GM12878 (cell line): ENCODE data around the gene KDM4C. TPM values are rescaled to one million over a fixed set of nuclear protein-coding genes. Genes with fewer than 3 reads are reported as not detected.

ENCODE experiments used
- ATAC-seq: fragments of 200-7000 bp; cut with Tn5 transposase; 3 replicates; pipeline ENCODE4 v1.9.1; 2020; ENCODE audit warnings: mild to moderate bottlenecking, moderate library complexity
- BruUV-seq: library from RNA; stranded (reverse); fragments of 400-500 nt; replicated peaks from 2 replicates; lab custom pipeline; 2021; lab: Mats Ljungman, UMichigan
- CTCF ChIA-PET: fragments of 300-600 bp; sonication (Branson Sonifier 250); formaldehyde crosslinking; extraction: SDS; loops from one replicate; lab custom pipeline; 2021; ENCODE audit warnings: inconsistent platforms; lab: Yijun Ruan, JAX
- POLR2A ChIA-PET: fragments of 350-600 bp; formaldehyde crosslinking; extraction: SDS; loops from one replicate; lab custom pipeline; 2021; ENCODE audit warnings: inconsistent platforms; lab: Charles Lee
- RAD21 ChIA-PET: fragments of 300-600 bp; sonication (Branson Sonifier 250); formaldehyde crosslinking; loops from one replicate; lab custom pipeline; 2023; ENCODE audit warnings: antibody characterized with exemption; ENCODE audit not compliant: unreplicated experiment; lab: Charles Lee
- SMC1A ChIA-PET: fragments of 300-600 bp; sonication (Branson Sonifier 250); formaldehyde crosslinking; loops from one replicate; lab custom pipeline; 2023; ENCODE audit not compliant: unreplicated experiment, uncharacterized antibody; lab: Charles Lee
- DNase-seq: peaks from one replicate; pipeline ENCODE4 v3.0.0-alpha.2; 2011; ENCODE audit warnings: low read depth, low spot score
- FAIRE-seq: peaks from 3 replicates; lab custom pipeline; 2011; peaks lifted over from hg19 to GRCh38; lab: Jason Lieb, UNC
- H2AFZ ChIP-seq: 2 replicates; pipeline ENCODE4 v1.6.0; 2011; ENCODE audit warnings: low read depth, low read length, control low read depth; ENCODE audit not compliant: control insufficient read depth
- H3K27ac ChIP-seq: 2 replicates; pipeline ENCODE4 v1.5.1; 2011; ENCODE audit warnings: control low read depth; ENCODE audit not compliant: control insufficient read depth, insufficient read depth
- H3K27me3 ChIP-seq, 2 experiments: replicated peaks in 1 of 2; 2 replicates each; pipeline versions ENCODE4 v1.6.0 to v1.6.1; 2011; ENCODE audit warnings: low read length in 1 of 2; ENCODE audit not compliant: control insufficient read depth in 2 of 2, insufficient read depth in 2 of 2
- H3K36me3 ChIP-seq, 2 experiments: 2 replicates each; pipeline ENCODE4 v1.5.1; 2011; ENCODE audit warnings: low read length in 1 of 2; ENCODE audit not compliant: control insufficient read depth in 2 of 2, insufficient read depth in 2 of 2
- H3K4me1 ChIP-seq: 2 replicates; pipeline ENCODE4 v1.6.1; 2011; ENCODE audit warnings: mild to moderate bottlenecking, low read length, moderate library complexity, mixed read lengths; ENCODE audit not compliant: control insufficient read depth, insufficient read depth
- H3K4me2 ChIP-seq: 2 replicates; pipeline ENCODE4 v1.6.0; 2011; ENCODE audit warnings: control low read depth; ENCODE audit not compliant: control insufficient read depth, insufficient read depth
- H3K4me3 ChIP-seq: fragments of 200-600 bp; sonication (generic); 2 replicates; pipeline ENCODE4 v1.5.1; 2016
- H3K79me2 ChIP-seq: 2 replicates; pipeline ENCODE4 v1.6.0; 2011; ENCODE audit warnings: low read length; ENCODE audit not compliant: control insufficient read depth, insufficient read depth
- H3K9ac ChIP-seq: 2 replicates; pipeline ENCODE4 v1.8.0; 2011; ENCODE audit warnings: low read length, control low read depth, mixed read lengths; ENCODE audit not compliant: control insufficient read depth, insufficient read depth
- H3K9me3 ChIP-seq: replicated peaks from 3 replicates; pipeline ENCODE4 v1.5.1; 2011; ENCODE audit warnings: mild to moderate bottlenecking, low read length; ENCODE audit not compliant: control insufficient read depth, insufficient read depth
- H4K20me1 ChIP-seq: 2 replicates; pipeline ENCODE4 v1.6.0; 2011; ENCODE audit not compliant: control insufficient read depth, insufficient read depth
- CUX1 ChIP-seq: IDR thresholded peaks from 2 replicates; pipeline ENCODE4 v1.6.1; 2012; ENCODE audit warnings: improper control_type of control experiment, low read depth, low read length; ENCODE audit not compliant: insufficient replicate concordance
- GABPA ChIP-seq: IDR thresholded peaks from 2 replicates; pipeline ENCODE4 v1.6.1; 2014; ENCODE audit warnings: antibody characterized with exemption, low read depth, mild to moderate bottlenecking, inconsistent platforms
- HDAC2 ChIP-seq: fragments of 200-600 bp; sonication (generic); IDR thresholded peaks from 2 replicates; pipeline ENCODE4 v1.6.1; 2017
- PRDM15 ChIP-seq: fragments of 450-650 bp; formaldehyde crosslinking; IDR thresholded peaks from 2 replicates; pipeline ENCODE4 v1.4.0; 2020; ENCODE audit warnings: mild to moderate bottlenecking, moderate library complexity
- SMARCA5 ChIP-seq: fragments of 450-650 bp; IDR thresholded peaks from 2 replicates; pipeline ENCODE4 v1.6.1; 2017; ENCODE audit warnings: mild to moderate bottlenecking
- STAT3 ChIP-seq: IDR thresholded peaks from 2 replicates; pipeline ENCODE4 v1.6.1; 2011; ENCODE audit warnings: low read depth, low read length, improper control_type of control experiment
- SUPT20H ChIP-seq: IDR thresholded peaks from 2 replicates; pipeline ENCODE4 v1.6.1; 2011; ENCODE audit warnings: low read depth, mild to moderate bottlenecking, low read length, moderate library complexity, borderline replicate concordance; ENCODE audit not compliant: control insufficient read depth
- WGBS: methylation state at CpG from one replicate; pipeline ENCODE4 v1.1.6; 2016; ENCODE audit warnings: low lambda C conversion rate; ENCODE audit not compliant: insufficient replicate concordance, insufficient coverage; ENCODE audit errors: missing lambda C conversion rate; 5-methylcytosine and 5-hydroxymethylcytosine counted together
- in situ Hi-C: fragments of 300-500 bp; cut with MboI; formaldehyde crosslinking; loops from 9 replicates; pipeline ENCODE4 v1.14.3; 2018; ENCODE audit warnings: mixed read lengths
- intact Hi-C: fragments of 100-400 bp; cut with micrococcal nuclease; formaldehyde crosslinking; loops from one replicate; pipeline ENCODE4 v1.14.2; 2022; ENCODE audit not compliant: unreplicated experiment
- polyA plus RNA-seq, 11 experiments: library from polyadenylated mRNA; depleted of rRNA in 4 of 11; unstranded in 6 of 11; stranded (reverse) in 5 of 11; fragments of >200 nt; fragmentation: Nextera tagmentation in 4 of 11; fragmentation: Illumina TruSeq in 1 of 11; extraction: Ambion mirVana in 4 of 11; extraction: Trizol in 1 of 11; gene quantifications; 1 replicate in 1 of 11; 2 replicates in 10 of 11; pipeline versions ENCODE4 v1.2.1 to v1.2.3, GENCODE V29; 2011 to 2016; ENCODE audit warnings: inconsistent platforms in 2 of 11, missing spikeins in 2 of 11, low read depth in 1 of 11
- total RNA-seq, 4 experiments: library from RNA; depleted of rRNA in 3 of 4; stranded (reverse); fragments of >200 nt in 3 of 4; fragmentation: Illumina TruSeq in 1 of 4; extraction: Trizol in 1 of 4; gene quantifications; 2 replicates each; pipeline versions ENCODE4 v1.2.1 to v1.2.3, GENCODE V29; 2013 to 2021

KDM4C gene
- total and polyA plus RNA-seq, 10 of the 15 experiments (the other 5 are each of a cell fraction or from before 2014, with no cell fraction given): 6.8 to 41.2 (median 20.1) TPM

- in situ Hi-C loops: no loop called here
- 97% methylated on average over 4 of the region's 4 CpGs for WGBS
- no peaks in the 10 kb centered on the region for H3K9me3 ChIP-seq
- peaks cover 0 to 28% of the 10 kb centered on the region in 2 experiments for H3K36me3 ChIP-seq
- no peak overlapping the region for H3K4me3 ChIP-seq
- FAIRE-seq (no peak), ATAC-seq (no peak)
- RAD21 ChIA-PET: no interaction called here
- no peaks in the 10 kb centered on the region for H3K4me1 ChIP-seq
- intact Hi-C loops: no loop called here
- BruUV-seq: no TSS peak
- H3K27me3 ChIP-seq: no peaks in the 10 kb centered on the region
- CTCF ChIA-PET: interaction anchor here (0.6 kb wide), 1 partner anchor 10 kb away, joined by 3 read pairs; no protein-coding TSS in a partner anchor
- no peaks in the 10 kb centered on the region for H4K20me1 ChIP-seq
- TF ChIP-seq CUX1 (no peak), HDAC2 (no peak), STAT3 (no peak), SUPT20H (no peak), SMARCA5 (no peak), GABPA (no peak), PRDM15 (no peak)
- TF ChIP-seq, all 136 proteins: peak for 0
- Histone ChIP-seq H2AFZ (no peak overlapping the region), H3K27ac (no peak overlapping the region), H3K4me2 (no peak overlapping the region), H3K9ac (no peak overlapping the region), H3K79me2 (no peaks in the 10 kb centered on the region)
- POLR2A ChIA-PET: interaction anchor here (0.6 kb wide), 1 partner anchor 1361 kb away, joined by 5 read pairs; no protein-coding TSS in a partner anchor
- SMC1A ChIA-PET: interaction anchor here (1.7 kb wide), 1 partner anchor 17 kb away, joined by 4 read pairs; no protein-coding TSS in a partner anchor
- DNase-seq: no peak
These were observed 372.6 kb downstream of the KDM4C start for GRCh38 chr9:7130266-7130820.
